PC-3 (cell line): ENCODE results near the gene CTNNBIP1. TPM values are rescaled to one million over a fixed set of nuclear protein-coding genes. Genes with fewer than 3 reads are reported as not detected.

ENCODE experiments used
- ATAC-seq: fragments of 200-7000 bp; cut with Tn5 transposase; 2 replicates; pipeline ENCODE4 v1.9.1; 2020; ENCODE audit warnings: mild to moderate bottlenecking, moderate library complexity
- BruUV-seq: library from RNA; stranded (reverse); fragments of 400-500 nt; replicated peaks from 2 replicates; lab custom pipeline; 2021; lab: Mats Ljungman, UMichigan
- CTCF ChIA-PET: fragments of 300-600 bp; sonication (Branson Sonifier 250); formaldehyde crosslinking; loops from one replicate; lab custom pipeline; 2022; ENCODE audit warnings: antibody characterized with exemption; lab: Charles Lee
- POLR2A ChIA-PET: fragments of 300-600 bp; sonication (Branson Sonifier 250); formaldehyde crosslinking; loops from one replicate; lab custom pipeline; 2022; ENCODE audit warnings: antibody characterized with exemption; ENCODE audit not compliant: unreplicated experiment; lab: Charles Lee
- DNase-seq: peaks from one replicate; pipeline ENCODE4 v3.0.0-alpha.2; 2015
- H2AFZ ChIP-seq: fragments of 300-600 bp; sonication (generic); 2 replicates; pipeline ENCODE4 v1.6.0; 2016; ENCODE audit warnings: antibody characterized with exemption, low read length
- H3F3A ChIP-seq: fragments of 300-600 bp; sonication (generic); one replicate; pipeline ENCODE4 v1.6.0; 2017; ENCODE audit warnings: antibody characterized with exemption, low read length, control low read depth, mild to moderate bottlenecking; ENCODE audit not compliant: unreplicated experiment
- H3K27ac ChIP-seq: fragments of 300-600 bp; sonication (generic); 2 replicates; pipeline ENCODE4 v1.5.1; 2016; ENCODE audit warnings: mild to moderate bottlenecking, low read length
- H3K27me3 ChIP-seq: fragments of 300-600 bp; sonication (generic); 2 replicates; pipeline ENCODE4 v1.6.1; 2016; ENCODE audit warnings: low read length, mixed read lengths
- H3K36me3 ChIP-seq: fragments of 300-600 bp; sonication (generic); 2 replicates; pipeline ENCODE4 v1.6.1; 2016; ENCODE audit warnings: low read depth, mixed run types, low read length, mixed read lengths
- H3K4me1 ChIP-seq: fragments of 300-600 bp; sonication (generic); 2 replicates; pipeline ENCODE4 v1.5.1; 2016; ENCODE audit warnings: low read length; ENCODE audit not compliant: insufficient read depth
- H3K4me2 ChIP-seq: fragments of 300-600 bp; sonication (generic); 2 replicates; pipeline ENCODE4 v1.6.0; 2016; ENCODE audit warnings: low read length
- H3K4me3 ChIP-seq: fragments of 300-600 bp; sonication (generic); 2 replicates; pipeline ENCODE4 v1.5.1; 2016; ENCODE audit warnings: mild to moderate bottlenecking, low read length, mixed read lengths
- H3K79me2 ChIP-seq: fragments of 300-600 bp; sonication (generic); 2 replicates; pipeline ENCODE4 v1.6.1; 2017; ENCODE audit warnings: low read length, mixed read lengths
- H3K9ac ChIP-seq: fragments of 300-600 bp; sonication (generic); 2 replicates; pipeline ENCODE4 v1.6.0; 2016; ENCODE audit warnings: mild to moderate bottlenecking, low read length
- H3K9me2 ChIP-seq: fragments of 300-600 bp; sonication (generic); replicated peaks from 2 replicates; pipeline ENCODE4 v1.6.1; 2016; ENCODE audit warnings: mixed run types, low read length, mixed read lengths
- H3K9me3 ChIP-seq: fragments of 300-600 bp; sonication (generic); 2 replicates; pipeline ENCODE4 v1.6.1; 2016; ENCODE audit warnings: low read length, mixed read lengths
- H4K20me1 ChIP-seq: fragments of 300-600 bp; sonication (generic); 2 replicates; pipeline ENCODE4 v1.6.1; 2016; ENCODE audit warnings: low read length, mixed read lengths
- CTCF ChIP-seq: fragments of 300-600 bp; sonication (generic); conservative IDR thresholded peaks from 2 replicates; pipeline ENCODE4 v1.5.1; 2017; ENCODE audit warnings: antibody characterized with exemption, low read depth, mild to moderate bottlenecking, low read length
- EZH2 ChIP-seq: fragments of 300-600 bp; sonication (generic); IDR thresholded peaks from one replicate; pipeline ENCODE4 v1.6.1; 2017; ENCODE audit warnings: antibody characterized with exemption, mild to moderate bottlenecking, low read length; ENCODE audit not compliant: unreplicated experiment
- EZH2phosphoT487 ChIP-seq: fragments of 300-600 bp; sonication (generic); IDR thresholded peaks from 2 replicates; pipeline ENCODE4 v1.6.1; 2018; ENCODE audit warnings: mild to moderate bottlenecking, antibody characterized with exemption, low read length, borderline replicate concordance
- intact Hi-C: fragments of 100-400 bp; cut with micrococcal nuclease; formaldehyde crosslinking; loops from 2 replicates; pipeline ENCODE4 v1.9.0; 2023
- total RNA-seq: library from RNA; depleted of rRNA; stranded (reverse); fragments of >200 nt; gene quantifications from 2 replicates; pipeline ENCODE4 v1.2.3, GENCODE V29; 2014

Gene CTNNBIP1
- total RNA-seq, 1 experiment from 2014 or later, result 78.1 TPM

GRCh38 chr1:9826616-9827015 is 83.5 kb downstream of the CTNNBIP1 start:
- no peak overlapping the region for H2AFZ ChIP-seq
- DNase-seq, result no peak
- no peak overlapping the region for H3K4me3 ChIP-seq
- ChIA-PET CTCF (no interaction called here), POLR2A (interaction anchor here (1.4 kb wide), 1 partner anchor 9 kb away, joined by 3 read pairs; no protein-coding TSS in a partner anchor)
- H4K20me1 ChIP-seq, result peaks cover 12% of the 10 kb centered on the region
- TF ChIP-seq EZH2 (no peak), EZH2phosphoT487 (no peak), CTCF (no peak)
- H3K27ac ChIP-seq, result no peak overlapping the region
- no peak overlapping the region for H3K4me2 ChIP-seq
- H3K9ac ChIP-seq, result no peak overlapping the region
- no peaks in the 10 kb centered on the region for H3K9me3 ChIP-seq
- H3F3A ChIP-seq, result peaks cover 4% of the 10 kb centered on the region
- no TSS peak for BruUV-seq
- H3K27me3 ChIP-seq, result no peaks in the 10 kb centered on the region
- H3K9me2 ChIP-seq, result no peaks in the 10 kb centered on the region
- peaks cover 19% of the 10 kb centered on the region for H3K79me2 ChIP-seq
- ATAC-seq, result no peak
- peaks cover 30% of the 10 kb centered on the region for H3K4me1 ChIP-seq
- no peaks in the 10 kb centered on the region for H3K36me3 ChIP-seq
- intact Hi-C loops, result loop anchor here (1.0 to 10.0 kb wide), 2 partner anchors 10 to 878 kb away; no protein-coding TSS in a partner anchor

DNA sequence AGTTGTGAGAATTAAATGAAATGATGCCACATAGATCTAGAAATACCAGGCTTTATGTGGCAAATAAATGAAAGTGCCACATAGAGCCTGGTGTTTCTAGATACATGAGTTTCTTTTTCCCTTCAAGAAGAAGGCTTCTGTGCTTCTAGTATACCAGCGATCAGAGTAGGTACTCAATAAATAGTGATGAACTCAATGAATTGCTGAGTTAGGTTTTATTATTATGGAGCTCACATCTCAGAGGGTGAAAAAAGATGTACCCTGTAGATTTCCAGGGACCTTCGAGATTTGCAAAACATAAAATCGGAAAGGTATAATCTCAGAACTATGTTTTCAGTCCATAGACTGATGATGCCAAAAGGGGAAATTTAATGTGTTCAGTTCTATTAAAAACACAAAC is 84.0 kb downstream of the CTNNBIP1 start:
- H3K4me1 ChIP-seq, result peaks cover 34% of the 10 kb centered on the region
- no TSS peak for BruUV-seq
- H3K36me3 ChIP-seq, result no peaks in the 10 kb centered on the region
- ChIA-PET POLR2A (interaction anchor here (1.4 kb wide), 1 partner anchor 10 kb away, joined by 3 read pairs; no protein-coding TSS in a partner anchor), CTCF (no interaction called here)
- peak overlapping the region; percentile 96 for H3K4me2 ChIP-seq
- intact Hi-C loops, result loop anchor here (1.0 to 10.0 kb wide), 2 partner anchors 10 to 879 kb away; no protein-coding TSS in a partner anchor
- no peaks in the 10 kb centered on the region for H3K9me3 ChIP-seq
- H3K9me2 ChIP-seq, result no peaks in the 10 kb centered on the region
- TF ChIP-seq EZH2 (no peak), EZH2phosphoT487 (no peak), CTCF (no peak)
- peaks cover 4% of the 10 kb centered on the region for H3F3A ChIP-seq
- H3K79me2 ChIP-seq, result peaks cover 24% of the 10 kb centered on the region
- no peaks in the 10 kb centered on the region for H3K27me3 ChIP-seq
- no peak overlapping the region for H3K9ac ChIP-seq
- ATAC-seq, result no peak
- H3K27ac ChIP-seq, result peak overlapping the region; percentile 42
- H3K4me3 ChIP-seq, result peak overlapping the region; percentile 77; the same call in 1 of the 2 replicates
- H4K20me1 ChIP-seq, result peaks cover 16% of the 10 kb centered on the region
- peak overlapping the region; percentile 53 for H2AFZ ChIP-seq
- no peak for DNase-seq
